DMS114 treated with DMSO at 0.1 percent for 48 hours (cell line): ENCODE results near the gene LRRC9.
"Not testable (repeated sequence)": the region's sequence is repeated elsewhere in the genome, so short reads cannot be mapped to it uniquely, and the experiment has no call there.

Experiments used
- DNase-seq: peaks from one replicate; lab custom pipeline; 2025; ENCODE audit not compliant: unreplicated experiment; lab: John Stamatoyannopoulos, UW

The LRRC9 gene

DNA sequence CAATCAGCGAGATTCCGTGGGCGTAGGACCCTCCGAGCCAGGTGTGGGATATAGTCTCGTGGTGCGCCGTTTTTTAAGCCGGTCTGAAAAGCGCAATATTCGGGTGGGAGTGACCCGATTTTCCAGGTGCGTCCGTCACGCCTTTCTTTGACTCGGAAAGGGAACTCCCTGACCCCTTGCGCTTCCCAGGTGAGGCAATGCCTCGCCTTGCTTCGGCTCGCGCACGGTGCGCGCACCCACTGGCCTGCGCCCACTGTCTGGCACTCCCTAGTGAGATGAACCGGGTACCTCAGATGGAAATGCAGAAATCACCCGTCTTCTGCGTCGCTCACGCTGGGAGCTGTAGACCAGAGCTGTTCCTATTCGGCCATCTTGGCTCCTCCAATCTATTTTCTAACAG lies 32.2 kb downstream of the LRRC9 start:
- not testable (repeated sequence) for DNase-seq

DNA sequence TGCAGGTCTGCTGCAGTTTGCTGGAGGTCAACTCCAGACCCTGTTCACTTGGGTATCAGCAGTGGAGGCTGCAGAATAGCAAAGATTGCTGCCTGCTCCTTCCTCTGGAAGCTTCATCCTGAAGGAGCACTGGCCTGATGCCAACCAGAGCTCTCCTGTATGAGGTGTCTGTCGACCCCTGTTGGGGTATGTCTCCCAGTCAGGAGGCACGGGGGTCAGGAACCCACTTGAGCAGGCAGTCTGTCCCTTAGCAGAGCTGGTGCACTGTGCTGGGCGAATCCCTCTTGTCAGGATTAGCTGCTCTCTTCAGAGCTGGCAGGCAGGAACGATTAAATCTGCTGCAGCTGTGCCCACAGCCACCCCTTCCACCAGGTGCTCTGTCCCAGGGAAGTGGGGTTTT lies 37.9 kb downstream of the LRRC9 start:
- not testable (repeated sequence) for DNase-seq

DNA sequence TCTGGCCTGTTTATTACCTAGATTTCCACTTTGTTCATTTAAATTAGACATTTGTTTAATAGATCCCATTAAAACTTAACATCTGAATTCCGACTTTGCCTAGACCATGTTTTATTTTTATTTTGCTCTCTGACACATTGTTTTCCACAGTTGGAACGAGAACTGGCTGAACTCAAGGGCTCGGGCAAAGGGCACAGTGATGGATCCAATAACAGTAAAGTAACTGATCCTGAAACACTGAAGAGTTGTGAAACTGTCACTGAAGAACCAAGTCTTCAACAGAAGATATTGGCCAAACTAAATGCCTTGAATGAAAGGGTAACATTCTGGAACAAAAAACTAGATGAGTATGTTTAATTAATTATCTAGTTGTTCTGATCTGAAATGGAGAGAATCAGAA lies 39.7 kb downstream of the LRRC9 start:
- no peak for DNase-seq

- DNase-seq, result no peak
These were observed 41.6 kb downstream of the LRRC9 start for GRCh38 chr14:59961518-59962062.

- no peak for DNase-seq
These were observed 44.5 kb downstream of the LRRC9 start for GRCh38 chr14:59964251-59965007.

- DNase-seq, result no peak
These were observed 49.4 kb downstream of the LRRC9 start for GRCh38 chr14:59969319-59969718.

DNA sequence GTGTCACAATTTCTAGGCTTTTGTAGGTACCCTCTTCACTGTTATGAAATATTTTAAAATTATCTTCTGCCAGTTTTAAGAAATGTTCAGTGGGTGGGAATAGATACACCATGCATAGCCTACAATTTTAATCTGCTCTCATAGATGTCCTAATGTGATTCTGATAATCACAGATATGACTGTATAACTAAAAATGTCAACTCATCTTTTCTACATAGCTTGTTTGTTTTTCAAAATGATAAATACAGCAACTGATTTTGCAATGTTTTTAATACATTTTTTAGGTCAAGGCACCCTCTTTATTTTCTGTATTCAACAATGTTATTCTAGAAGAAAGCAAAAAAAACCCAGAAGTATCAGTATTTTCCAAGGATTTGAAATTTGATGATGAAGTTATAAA lies 61.6 kb downstream of the LRRC9 start:
- DNase-seq, result no peak

- no peak for DNase-seq
These were observed 63.1 kb downstream of the LRRC9 start for GRCh38 chr14:59983048-59983447.

DNA sequence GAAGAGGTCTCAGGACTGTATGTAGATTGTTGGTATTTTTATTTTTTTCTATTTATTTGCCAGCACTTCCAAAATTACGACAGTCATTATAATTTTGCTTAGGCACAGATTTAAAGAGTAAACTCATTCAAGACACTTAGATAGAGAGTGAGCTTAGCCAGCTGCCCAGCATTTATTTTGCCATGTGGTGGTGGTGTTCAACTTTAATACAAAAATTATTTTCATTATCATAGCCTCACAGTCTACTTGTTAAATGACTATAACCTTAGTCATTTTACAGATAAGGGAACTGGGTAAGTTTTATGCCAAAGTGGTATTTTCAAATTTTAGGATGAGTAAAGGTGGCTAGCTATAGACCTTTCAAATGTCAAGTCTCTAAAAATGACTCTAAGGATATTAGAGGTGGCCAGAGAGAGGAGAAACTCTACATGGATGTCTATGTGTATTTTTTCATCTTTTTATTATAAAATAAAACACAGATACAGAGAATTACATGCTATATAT lies 66.7 kb downstream of the LRRC9 start:
- DNase-seq, result no peak

DNA sequence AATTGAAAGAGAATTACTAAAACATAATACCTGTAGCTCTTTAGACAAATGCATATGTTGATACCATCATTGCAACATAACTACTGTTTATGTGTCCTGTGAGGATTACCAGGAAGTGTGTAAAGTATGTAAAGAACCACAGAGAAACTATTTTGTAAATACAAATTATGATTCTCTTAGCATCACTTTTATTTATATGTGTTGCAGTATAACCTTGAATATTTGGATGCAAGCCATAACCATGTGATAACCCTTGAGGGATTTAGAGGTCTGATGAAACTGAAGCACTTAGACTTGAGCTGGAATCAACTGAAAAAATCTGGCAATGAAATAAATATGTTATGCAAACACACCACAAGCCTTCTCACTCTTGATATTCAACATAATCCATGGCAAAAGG lies 77.5 kb downstream of the LRRC9 start:
- no peak for DNase-seq

DNA sequence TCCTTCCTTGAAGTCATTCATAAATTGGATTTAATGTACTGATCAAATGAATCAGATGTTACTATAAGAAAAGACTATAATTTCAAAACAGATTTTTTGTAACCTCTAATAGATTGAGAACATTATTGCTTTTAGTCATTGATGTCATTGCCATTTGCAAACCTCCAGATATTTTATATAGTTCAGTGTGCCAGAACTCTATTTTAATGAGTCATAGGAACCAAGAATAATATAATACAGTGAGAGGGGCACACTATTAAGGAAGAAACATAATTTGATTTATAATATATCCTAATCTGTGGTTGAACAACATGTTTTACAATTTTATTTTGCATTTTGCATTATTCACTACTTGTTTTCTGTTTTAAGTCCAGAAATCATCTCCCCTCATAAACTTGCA lies 78.0 kb downstream of the LRRC9 start:
- no peak for DNase-seq

- no peak for DNase-seq
These were observed 78.6 kb downstream of the LRRC9 start for GRCh38 chr14:59998564-59998963.

- DNase-seq, result no peak
These were observed 83.0 kb downstream of the LRRC9 start for GRCh38 chr14:60002819-60003492.

- DNase-seq, result no peak
These were observed 84.0 kb downstream of the LRRC9 start for GRCh38 chr14:60003991-60004390.

- DNase-seq, result no peak
These were observed 88.1 kb downstream of the LRRC9 start for GRCh38 chr14:60008042-60008441.

DNA sequence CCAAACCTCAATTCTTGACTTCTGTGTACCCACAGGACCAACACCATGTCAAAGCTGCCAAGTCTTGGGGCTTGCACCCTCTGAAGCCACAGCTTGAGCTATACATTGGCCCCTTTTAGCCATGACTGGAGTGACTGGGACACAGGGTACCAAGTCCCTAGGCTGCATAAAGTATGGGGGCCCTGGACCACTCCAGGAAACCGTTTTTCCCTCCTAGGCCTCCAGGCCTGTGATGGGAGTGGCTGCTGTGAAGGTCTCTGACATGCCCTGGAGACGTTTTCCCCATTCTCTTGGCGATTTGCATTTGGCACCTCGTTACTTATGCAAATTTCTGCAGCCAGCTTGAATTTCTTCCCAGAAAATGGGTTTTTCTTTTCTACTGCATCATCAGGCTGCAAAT lies 90.3 kb downstream of the LRRC9 start:
- not testable (repeated sequence) for DNase-seq

- DNase-seq, result no peak
These were observed 94.5 kb downstream of the LRRC9 start for GRCh38 chr14:60014402-60014801.

GRCh38 chr14:60021619-60022018 lies 101.7 kb downstream of the LRRC9 start:
- no peak for DNase-seq

DNA sequence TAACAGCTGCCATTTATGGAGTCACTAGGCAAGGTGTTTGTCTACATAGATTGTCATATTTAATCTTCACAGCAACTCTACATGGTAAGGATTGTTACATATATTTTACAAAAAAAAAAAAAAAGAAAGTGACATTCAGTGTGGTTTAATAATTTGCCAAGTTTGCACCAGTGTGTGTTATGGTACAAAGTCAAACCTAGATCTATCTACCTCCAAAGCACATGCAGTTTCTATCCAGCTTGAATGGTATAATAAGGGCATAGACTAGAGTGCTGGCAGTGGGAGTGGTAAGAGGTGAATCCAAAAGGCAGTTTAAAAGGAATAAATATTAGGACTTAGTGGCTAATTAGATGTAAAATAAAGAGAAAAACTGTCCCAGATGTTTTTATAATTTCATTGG lies 105.6 kb downstream of the LRRC9 start:
- DNase-seq, result no peak

GRCh38 chr14:60035177-60035576 lies 115.2 kb downstream of the LRRC9 start:
- no peak for DNase-seq

DNA sequence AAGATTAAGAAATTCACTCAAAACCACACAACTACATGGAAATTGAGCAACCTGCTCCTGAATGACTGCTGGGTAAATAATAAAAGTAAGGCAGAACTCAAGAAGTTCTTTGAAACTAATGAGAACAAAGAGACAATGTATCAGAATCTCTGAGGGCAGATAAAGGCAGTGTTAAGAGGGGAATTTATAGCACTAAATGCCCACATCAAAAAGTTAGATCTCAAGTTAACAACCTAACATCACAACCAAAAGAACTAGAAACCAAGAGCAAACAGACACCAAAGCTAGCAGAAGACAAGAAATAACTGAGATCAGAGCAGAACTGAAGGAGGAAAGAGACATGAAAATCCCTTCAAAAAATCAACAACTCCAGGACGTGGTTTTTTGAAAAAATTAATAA lies 128.0 kb downstream of the LRRC9 start:
- DNase-seq, result not testable (repeated sequence)

DNA sequence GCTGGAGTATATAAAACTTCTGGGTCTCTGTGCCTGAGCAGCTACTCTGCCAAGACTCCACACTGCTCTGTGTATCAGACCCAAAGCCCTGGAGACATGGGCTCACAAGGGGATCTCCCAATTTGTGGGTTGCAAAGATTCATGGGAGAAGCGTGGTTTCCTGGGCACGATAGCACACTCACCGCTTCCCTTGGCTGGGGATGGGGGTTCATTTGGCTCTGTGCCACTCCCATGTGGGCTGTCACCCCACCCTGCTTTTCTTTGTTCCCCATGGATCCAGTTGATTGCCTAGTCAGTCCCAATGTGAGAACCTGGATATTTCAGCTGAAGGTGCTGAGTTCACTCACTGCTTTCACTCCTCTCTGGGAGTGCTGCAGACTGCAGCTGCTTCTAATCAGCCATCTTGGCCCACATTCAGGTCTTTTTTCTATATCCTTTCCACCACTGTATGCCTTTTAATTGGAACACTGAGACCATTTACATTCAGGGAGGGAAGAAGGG lies 131.8 kb downstream of the LRRC9 start:
- no peak for DNase-seq
